ENCODE results near the gene SLC35E2B.

The SLC35E2B gene

DNA sequence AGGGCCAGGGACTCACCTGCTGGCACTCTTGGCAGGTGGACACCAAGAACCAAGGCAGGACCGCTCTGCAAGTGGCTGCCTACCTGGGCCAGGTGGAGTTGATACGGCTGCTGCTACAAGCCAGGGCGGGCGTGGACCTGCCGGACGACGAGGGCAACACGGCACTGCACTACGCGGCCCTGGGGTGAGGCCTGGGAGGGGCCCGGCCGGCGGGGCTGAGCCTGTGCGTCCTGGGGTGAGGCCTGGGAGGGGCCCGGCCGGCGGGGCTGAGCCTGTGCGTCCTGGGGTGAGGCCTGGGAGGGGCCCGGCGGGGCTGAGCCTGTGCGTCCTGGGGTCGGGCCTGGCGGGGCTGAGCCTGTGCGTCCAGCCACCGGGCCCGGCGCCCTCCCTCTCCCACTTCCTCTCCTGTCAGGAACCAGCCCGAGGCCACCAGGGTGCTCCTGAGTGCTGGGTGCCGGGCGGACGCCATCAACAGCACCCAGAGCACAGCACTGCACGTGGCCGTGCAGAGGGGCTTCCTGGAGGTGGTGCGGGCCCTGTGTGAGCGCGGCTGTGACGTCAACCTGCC, 65.2 kb downstream of the SLC35E2B start:
- Histone ChIP-seq H3K14ac (ENCODE audit: low read length) (no peak overlapping the region), H3K18ac (ENCODE audit: low read length) (no peak overlapping the region), H3K4me2 (ENCODE audit: insufficient read depth, low read length, poor library complexity, severe bottlenecking) (no peak overlapping the region), H2BK5ac (ENCODE audit: low read length) (no peak overlapping the region), H3K79me1 (ENCODE audit: low read depth, low read length) (peaks cover 3% of the 10 kb centered on the region), H3K4me1 (ENCODE audit: control insufficient read depth in 2 of 2, insufficient read depth in 1 of 2, low read depth in 1 of 2, low read length in 2 of 2) (no peaks in the 10 kb centered on the region), H4K91ac (ENCODE audit: low read depth, low read length, poor library complexity) (no peak overlapping the region), H2BK15ac (ENCODE audit: low read length) (no peak overlapping the region), H3K23ac (ENCODE audit: low read depth, low read length, poor library complexity) (peak overlapping the region; percentile 65), H2AFZ (ENCODE audit: low read length) (no peak overlapping the region), H3K27me3 (ENCODE audit: control insufficient read depth in 3 of 3, insufficient read depth in 3 of 3, low read depth in 1 of 3, low read length in 3 of 3) (peaks cover 0 to 39% (median 18%) of the 10 kb centered on the region in 3 experiments), H3K9ac (ENCODE audit: low read depth, low read length, poor library complexity) (no peak overlapping the region), H4K8ac (ENCODE audit: low read depth, low read length) (peak overlapping the region; percentile 43), H3K4ac (ENCODE audit: low read length) (no peak overlapping the region), H2BK12ac (ENCODE audit: low read length) (no peak overlapping the region), H3K36me3 (replicated peaks in 1 of 2; ENCODE audit: control insufficient read depth in 2 of 2, insufficient read depth in 2 of 2, low read length in 2 of 2) (peaks cover 0 to 4% of the 10 kb centered on the region in 2 donors), H3K4me3 (ENCODE audit: low read length in 2 of 2) (no peak overlapping the region), H3K27ac (replicated peaks; ENCODE audit: low read length) (no peak overlapping the region), H2BK120ac (ENCODE audit: low read depth, low read length) (no peak overlapping the region), H2AK5ac (ENCODE audit: low read depth, low read length) (no peak overlapping the region), H3K9me3 (replicated peaks in 1 of 2; ENCODE audit: control insufficient read depth in 2 of 2, insufficient read depth in 1 of 2, low read depth in 1 of 2, low read length in 2 of 2) (no peaks in the 10 kb centered on the region)
- no peak for DNase-seq (ENCODE audit: low spot score)
- no CpG with 5 or more reads among the region's 37 CpGs for WGBS, 2 donors (ENCODE audit: extremely low coverage in 2 of 2, insufficient read length in 2 of 2, insufficient replicate concordance in 1 of 2)

GRCh38 chr1:1626207-1627141, 66.1 kb downstream of the SLC35E2B start:
- Histone ChIP-seq H2AFZ (ENCODE audit: low read length) (no peak overlapping the region), H3K23ac (ENCODE audit: low read depth, low read length, poor library complexity) (peak overlapping the region; percentile 43), H3K4me3 (ENCODE audit: low read length in 2 of 2) (no peak overlapping the region), H2BK15ac (ENCODE audit: low read length) (no peak overlapping the region), H3K79me1 (ENCODE audit: low read depth, low read length) (peaks cover 3% of the 10 kb centered on the region), H3K9me3 (replicated peaks in 1 of 2; ENCODE audit: control insufficient read depth in 2 of 2, insufficient read depth in 1 of 2, low read depth in 1 of 2, low read length in 2 of 2) (no peaks in the 10 kb centered on the region), H4K8ac (ENCODE audit: low read depth, low read length) (no peak overlapping the region), H3K27me3 (ENCODE audit: control insufficient read depth in 3 of 3, insufficient read depth in 3 of 3, low read depth in 1 of 3, low read length in 3 of 3) (peaks cover 0 to 31% (median 14%) of the 10 kb centered on the region in 3 experiments), H3K27ac (replicated peaks; ENCODE audit: low read length) (no peak overlapping the region), H3K4me2 (ENCODE audit: insufficient read depth, low read length, poor library complexity, severe bottlenecking) (no peak overlapping the region), H2BK120ac (ENCODE audit: low read depth, low read length) (no peak overlapping the region), H2BK5ac (ENCODE audit: low read length) (no peak overlapping the region), H3K14ac (ENCODE audit: low read length) (no peak overlapping the region), H3K18ac (ENCODE audit: low read length) (no peak overlapping the region), H3K4me1 (ENCODE audit: control insufficient read depth in 2 of 2, insufficient read depth in 1 of 2, low read depth in 1 of 2, low read length in 2 of 2) (no peaks in the 10 kb centered on the region), H4K91ac (ENCODE audit: low read depth, low read length, poor library complexity) (no peak overlapping the region), H2BK12ac (ENCODE audit: low read length) (no peak overlapping the region), H3K36me3 (replicated peaks in 1 of 2; ENCODE audit: control insufficient read depth in 2 of 2, insufficient read depth in 2 of 2, low read length in 2 of 2) (peaks cover 0 to 4% of the 10 kb centered on the region in 2 donors), H3K9ac (ENCODE audit: low read depth, low read length, poor library complexity) (peak overlapping the region; percentile 77), H3K4ac (ENCODE audit: low read length) (no peak overlapping the region), H2AK5ac (ENCODE audit: low read depth, low read length) (no peak overlapping the region)
- no CpG with 5 or more reads among the region's 48 CpGs for WGBS, 2 donors (ENCODE audit: extremely low coverage in 2 of 2, insufficient read length in 2 of 2, insufficient replicate concordance in 1 of 2)
- no peak for DNase-seq (ENCODE audit: low spot score)

DNA sequence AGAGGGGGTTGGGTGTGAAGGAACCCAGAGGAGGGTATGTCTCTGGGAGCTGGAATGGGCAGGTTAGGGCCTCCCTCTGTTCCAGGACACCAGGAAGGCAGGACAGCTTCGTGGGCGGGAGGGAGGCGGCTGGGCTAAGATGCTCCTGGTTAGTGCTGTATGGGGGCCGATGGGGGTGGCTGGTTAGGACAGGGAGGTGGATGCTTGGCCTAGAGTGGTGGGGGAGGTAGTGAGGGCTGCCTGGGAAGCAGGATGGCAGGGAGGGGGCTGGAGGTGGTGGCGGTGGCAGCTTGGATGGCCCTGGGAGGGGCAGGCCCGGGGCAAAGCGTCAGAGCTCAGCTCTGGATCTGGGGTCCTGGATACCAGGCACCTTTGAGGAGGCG, 66.8 kb downstream of the SLC35E2B start:
- WGBS, 2 donors (ENCODE audit: extremely low coverage in 2 of 2, insufficient read length in 2 of 2, insufficient replicate concordance in 1 of 2) = no CpG with 5 or more reads among the region's 8 CpGs

GRCh38 chr1:1625404-1625775, 67.2 kb downstream of the SLC35E2B start:
- Histone ChIP-seq H3K4ac (ENCODE audit: low read length) (no peak overlapping the region), H4K8ac (ENCODE audit: low read depth, low read length) (no peak overlapping the region), H2BK5ac (ENCODE audit: low read length) (peak overlapping the region; percentile 22), H4K91ac (ENCODE audit: low read depth, low read length, poor library complexity) (no peak overlapping the region), H3K79me1 (ENCODE audit: low read depth, low read length) (peaks cover 3% of the 10 kb centered on the region), H3K36me3 (replicated peaks in 1 of 2; ENCODE audit: control insufficient read depth in 2 of 2, insufficient read depth in 2 of 2, low read length in 2 of 2) (peaks cover 0 to 4% of the 10 kb centered on the region in 2 donors), H2BK15ac (ENCODE audit: low read length) (no peak overlapping the region), H2BK120ac (ENCODE audit: low read depth, low read length) (no peak overlapping the region), H2AK5ac (ENCODE audit: low read depth, low read length) (peak overlapping the region; percentile 61), H3K14ac (ENCODE audit: low read length) (no peak overlapping the region), H3K4me1 (ENCODE audit: control insufficient read depth in 2 of 2, insufficient read depth in 1 of 2, low read depth in 1 of 2, low read length in 2 of 2) (no peaks in the 10 kb centered on the region), H3K27ac (replicated peaks; ENCODE audit: low read length) (no peak overlapping the region), H3K9me3 (replicated peaks in 1 of 2; ENCODE audit: control insufficient read depth in 2 of 2, insufficient read depth in 1 of 2, low read depth in 1 of 2, low read length in 2 of 2) (no peaks in the 10 kb centered on the region), H2AFZ (ENCODE audit: low read length) (no peak overlapping the region), H3K18ac (ENCODE audit: low read length) (no peak overlapping the region), H3K4me3 (ENCODE audit: low read length in 2 of 2) (no peak overlapping the region), H3K27me3 (ENCODE audit: control insufficient read depth in 3 of 3, insufficient read depth in 3 of 3, low read depth in 1 of 3, low read length in 3 of 3) (peaks cover 0 to 20% (median 4%) of the 10 kb centered on the region in 3 experiments), H2BK12ac (ENCODE audit: low read length) (no peak overlapping the region), H3K9ac (ENCODE audit: low read depth, low read length, poor library complexity) (no peak overlapping the region), H3K23ac (ENCODE audit: low read depth, low read length, poor library complexity) (peak overlapping the region; percentile 5), H3K4me2 (ENCODE audit: insufficient read depth, low read length, poor library complexity, severe bottlenecking) (no peak overlapping the region)
- no peak for DNase-seq (ENCODE audit: low spot score)
- no CpG with 5 or more reads among the region's 28 CpGs for WGBS, 2 donors (ENCODE audit: extremely low coverage in 2 of 2, insufficient read length in 2 of 2, insufficient replicate concordance in 1 of 2)

More for the DNA sequence above, 66.8 kb downstream of the SLC35E2B start:
- Histone ChIP-seq H2BK12ac (ENCODE audit: low read length) (no peak overlapping the region), H3K9ac (ENCODE audit: low read depth, low read length, poor library complexity) (peak overlapping the region; percentile 70), H4K8ac (ENCODE audit: low read depth, low read length) (no peak overlapping the region), H2BK5ac (ENCODE audit: low read length) (peak overlapping the region; percentile 22), H3K79me1 (ENCODE audit: low read depth, low read length) (peaks cover 3% of the 10 kb centered on the region), H3K36me3 (replicated peaks in 1 of 2; ENCODE audit: control insufficient read depth in 2 of 2, insufficient read depth in 2 of 2, low read length in 2 of 2) (peaks cover 0 to 4% of the 10 kb centered on the region in 2 donors), H3K4me1 (ENCODE audit: control insufficient read depth in 2 of 2, insufficient read depth in 1 of 2, low read depth in 1 of 2, low read length in 2 of 2) (no peaks in the 10 kb centered on the region), H2BK120ac (ENCODE audit: low read depth, low read length) (no peak overlapping the region), H3K4me3 (ENCODE audit: low read length in 2 of 2) (no peak overlapping the region), H2BK15ac (ENCODE audit: low read length) (no peak overlapping the region), H3K27me3 (ENCODE audit: control insufficient read depth in 3 of 3, insufficient read depth in 3 of 3, low read depth in 1 of 3, low read length in 3 of 3) (peaks cover 0 to 24% (median 8%) of the 10 kb centered on the region in 3 experiments), H3K4me2 (ENCODE audit: insufficient read depth, low read length, poor library complexity, severe bottlenecking) (no peak overlapping the region), H3K14ac (ENCODE audit: low read length) (no peak overlapping the region), H4K91ac (ENCODE audit: low read depth, low read length, poor library complexity) (no peak overlapping the region), H3K9me3 (replicated peaks in 1 of 2; ENCODE audit: control insufficient read depth in 2 of 2, insufficient read depth in 1 of 2, low read depth in 1 of 2, low read length in 2 of 2) (no peaks in the 10 kb centered on the region), H3K23ac (ENCODE audit: low read depth, low read length, poor library complexity) (peak overlapping the region; percentile 5), H3K4ac (ENCODE audit: low read length) (no peak overlapping the region), H2AFZ (ENCODE audit: low read length) (no peak overlapping the region), H3K27ac (replicated peaks; ENCODE audit: low read length) (no peak overlapping the region), H2AK5ac (ENCODE audit: low read depth, low read length) (peak overlapping the region; percentile 61), H3K18ac (ENCODE audit: low read length) (no peak overlapping the region)
- DNase-seq (ENCODE audit: low spot score) = no peak

Data from neuronal stem cell (in vitro differentiated cells).